ENCODE data around the gene DLX2. TPM values are rescaled to one million over a fixed set of nuclear protein-coding genes. Genes with fewer than 3 reads are reported as not detected.

Gene DLX2
- total RNA-seq, 1 experiment from 2014 or later: 0.82 TPM

DNA sequence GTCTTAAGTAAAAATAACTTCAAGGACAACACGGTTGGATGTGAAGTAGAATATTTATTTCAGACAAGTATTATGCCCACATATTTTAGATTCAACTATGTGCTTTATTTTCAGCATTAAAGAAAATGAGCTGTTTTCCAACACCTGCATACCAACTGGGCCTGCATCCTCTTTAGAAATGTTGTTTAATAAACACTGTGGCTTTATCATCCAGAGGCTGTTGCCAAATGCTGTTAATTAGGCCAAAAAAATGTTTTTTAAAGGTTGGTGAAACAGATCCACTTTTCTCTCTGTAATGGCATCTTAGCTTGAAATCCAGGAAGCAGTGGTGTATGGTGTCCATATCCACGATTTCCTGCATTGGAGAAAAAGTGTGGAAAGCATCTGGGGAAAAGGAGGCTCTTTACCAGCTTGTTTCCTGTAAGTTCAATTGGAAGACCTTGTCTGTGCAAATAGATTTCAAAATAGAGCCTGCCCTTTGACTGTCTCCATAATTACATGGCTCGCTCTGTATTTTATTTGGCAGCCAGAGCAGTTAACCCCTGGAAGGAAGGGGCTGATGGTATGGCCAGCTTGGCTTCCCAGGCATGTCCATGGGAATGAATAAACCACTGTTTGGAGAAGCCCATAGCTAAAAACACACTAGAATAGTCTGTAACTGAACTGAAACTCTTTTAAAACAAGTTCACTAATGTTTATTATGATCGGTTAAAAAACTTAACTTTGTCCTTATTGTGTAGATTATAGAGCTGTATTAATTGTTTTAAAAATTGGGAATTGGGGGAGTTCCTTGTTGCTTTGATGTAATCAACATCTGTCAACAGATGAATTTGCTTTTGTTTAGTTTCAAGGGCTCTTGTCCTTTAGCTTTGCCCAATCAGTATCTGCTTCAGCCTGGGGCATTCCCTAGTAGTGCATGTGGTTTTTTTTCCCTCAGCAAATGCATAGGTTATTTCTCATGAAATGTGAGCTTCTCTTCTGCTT lies 50.4 kb downstream of the DLX2 start:
- POLR2A ChIA-PET: no interaction called here

DNA sequence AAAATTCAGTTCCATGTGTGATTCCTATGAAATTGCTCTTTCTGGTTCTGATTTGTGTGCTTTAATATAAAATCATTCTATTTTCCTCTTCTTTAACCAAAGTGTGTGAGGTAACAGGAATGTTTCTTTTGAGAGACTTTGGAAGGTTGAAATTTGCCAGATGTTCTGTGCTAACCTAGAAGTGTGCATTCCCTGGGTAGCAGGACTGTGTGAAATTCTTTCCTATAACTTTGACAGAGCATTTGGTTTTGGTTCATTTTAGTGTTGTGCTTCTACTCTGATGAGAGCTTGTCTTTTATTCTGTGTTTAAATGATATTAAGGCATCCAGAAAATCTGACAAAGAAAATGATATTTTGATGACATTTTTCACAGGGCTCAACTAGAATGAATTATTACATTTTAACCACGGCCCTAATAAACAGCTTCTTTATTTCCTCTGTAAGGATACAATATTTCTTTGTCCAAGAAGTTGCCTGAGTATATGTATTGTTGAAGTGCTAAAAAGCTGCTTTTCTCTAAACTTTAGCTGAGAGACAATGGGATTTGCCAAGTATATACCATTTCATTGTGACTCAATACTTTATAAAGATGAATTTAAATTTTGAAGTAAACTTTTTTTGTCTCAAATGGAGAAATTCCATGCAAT lies 52.1 kb downstream of the DLX2 start:
- POLR2A ChIA-PET: no interaction called here
- no peaks in the 10 kb centered on the region for H3K4me1 Mint-ChIP-seq (ENCODE audit: low read depth, unreplicated experiment)
- no peak overlapping the region for H3K27ac Mint-ChIP-seq (ENCODE audit: unreplicated experiment)
- intact Hi-C loops (cut with micrococcal nuclease; ENCODE audit: unreplicated experiment): no loop called here
- BruUV-seq (replicated peaks): no TSS peak
- no peak for DNase-seq
- 0 out of 2 replicates have a peak, but pooled peaks cover 6% of the 10 kb centered on the region for H3K4me1 ChIP-seq
- no peaks in the 10 kb centered on the region for H3K9me3 Mint-ChIP-seq (ENCODE audit: unreplicated experiment)
- no peak overlapping the region for H3K4me3 ChIP-seq (ENCODE audit: low read depth, low read length)
- no peaks in the 10 kb centered on the region for H3K27me3 ChIP-seq (replicated peaks; ENCODE audit: control insufficient read depth, insufficient read depth, low read length)
- no peaks in the 10 kb centered on the region for H3K27me3 Mint-ChIP-seq (ENCODE audit: insufficient read depth, unreplicated experiment)
- TF ChIP-seq, protein P1, sequence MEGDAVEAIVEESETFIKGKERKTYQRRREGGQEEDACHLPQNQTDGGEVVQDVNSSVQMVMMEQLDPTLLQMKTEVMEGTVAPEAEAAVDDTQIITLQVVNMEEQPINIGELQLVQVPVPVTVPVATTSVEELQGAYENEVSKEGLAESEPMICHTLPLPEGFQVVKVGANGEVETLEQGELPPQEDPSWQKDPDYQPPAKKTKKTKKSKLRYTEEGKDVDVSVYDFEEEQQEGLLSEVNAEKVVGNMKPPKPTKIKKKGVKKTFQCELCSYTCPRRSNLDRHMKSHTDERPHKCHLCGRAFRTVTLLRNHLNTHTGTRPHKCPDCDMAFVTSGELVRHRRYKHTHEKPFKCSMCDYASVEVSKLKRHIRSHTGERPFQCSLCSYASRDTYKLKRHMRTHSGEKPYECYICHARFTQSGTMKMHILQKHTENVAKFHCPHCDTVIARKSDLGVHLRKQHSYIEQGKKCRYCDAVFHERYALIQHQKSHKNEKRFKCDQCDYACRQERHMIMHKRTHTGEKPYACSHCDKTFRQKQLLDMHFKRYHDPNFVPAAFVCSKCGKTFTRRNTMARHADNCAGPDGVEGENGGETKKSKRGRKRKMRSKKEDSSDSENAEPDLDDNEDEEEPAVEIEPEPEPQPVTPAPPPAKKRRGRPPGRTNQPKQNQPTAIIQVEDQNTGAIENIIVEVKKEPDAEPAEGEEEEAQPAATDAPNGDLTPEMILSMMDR (IDR thresholded peaks at IDR 0.05; ENCODE audit: insufficient read depth in 1 of 2, low read depth in 1 of 2, low read length in 1 of 2, severe bottlenecking in 1 of 2, unreplicated experiment in 1 of 2): no peak
- H3K4me3 Mint-ChIP-seq (ENCODE audit: unreplicated experiment): no peak overlapping the region
- no peaks in the 10 kb centered on the region for H3K36me3 ChIP-seq (ENCODE audit: control insufficient read depth, insufficient read depth, low read length)
- no peaks in the 10 kb centered on the region for H3K9me3 ChIP-seq
- H3K36me3 Mint-ChIP-seq (ENCODE audit: insufficient read depth, unreplicated experiment): no peaks in the 10 kb centered on the region
- CTCF ChIA-PET: no interaction called here

More for the DNA sequence above, 50.4 kb downstream of the DLX2 start:
- Mint-ChIP-seq H3K36me3 (ENCODE audit: insufficient read depth, unreplicated experiment) (no peaks in the 10 kb centered on the region), H3K9me3 (ENCODE audit: unreplicated experiment) (no peaks in the 10 kb centered on the region), H3K4me1 (ENCODE audit: low read depth, unreplicated experiment) (no peaks in the 10 kb centered on the region), H3K4me3 (ENCODE audit: unreplicated experiment) (no peak overlapping the region), H3K27me3 (ENCODE audit: insufficient read depth, unreplicated experiment) (no peaks in the 10 kb centered on the region), H3K27ac (ENCODE audit: unreplicated experiment) (no peak overlapping the region)
- Histone ChIP-seq H3K9me3 (no peaks in the 10 kb centered on the region), H3K4me1 (0 out of 2 replicates have a peak, but pooled peaks cover 6% of the 10 kb centered on the region), H3K36me3 (ENCODE audit: control insufficient read depth, insufficient read depth, low read length) (no peaks in the 10 kb centered on the region), H3K4me3 (ENCODE audit: low read depth, low read length) (no peak overlapping the region), H3K27me3 (replicated peaks; ENCODE audit: control insufficient read depth, insufficient read depth, low read length) (no peaks in the 10 kb centered on the region)
- DNase-seq: peak in 1 of 2 experiments; percentile 5
- intact Hi-C loops (cut with micrococcal nuclease; ENCODE audit: unreplicated experiment): no loop called here
- TF ChIP-seq, protein P1 (IDR thresholded peaks at IDR 0.05; ENCODE audit: insufficient read depth in 1 of 2, low read depth in 1 of 2, low read length in 1 of 2, severe bottlenecking in 1 of 2, unreplicated experiment in 1 of 2): no peak
- no TSS peak for BruUV-seq (replicated peaks)
- CTCF ChIA-PET: no interaction called here

DNA sequence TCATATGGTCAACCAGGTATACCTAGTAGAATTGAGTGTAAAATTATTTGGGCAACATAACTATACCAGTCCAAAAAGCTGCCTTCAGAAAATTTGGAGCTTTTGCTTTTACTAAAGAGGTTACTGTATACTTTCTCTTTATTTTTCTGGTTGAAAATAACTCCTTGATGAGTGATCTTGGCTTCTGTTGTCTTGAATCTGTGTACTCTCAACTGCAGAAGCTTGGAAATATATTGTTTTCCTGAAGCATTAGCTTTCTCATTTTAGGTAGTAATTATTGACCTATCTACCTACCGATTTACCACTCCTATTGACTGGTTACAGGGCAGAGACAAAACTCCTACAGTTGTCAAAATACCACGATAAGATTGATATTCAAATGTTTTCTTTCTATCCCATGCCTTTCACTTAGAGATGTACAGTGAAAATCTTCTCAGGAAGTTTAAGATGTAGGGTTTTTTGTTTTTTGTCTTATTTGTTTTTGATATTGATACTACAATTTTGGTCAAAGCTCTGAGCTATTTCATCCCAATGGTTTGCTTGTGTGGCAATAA lies 53.1 kb downstream of the DLX2 start:
- Histone ChIP-seq H3K27me3 (replicated peaks; ENCODE audit: control insufficient read depth, insufficient read depth, low read length) (no peaks in the 10 kb centered on the region), H3K4me3 (ENCODE audit: low read depth, low read length) (no peak overlapping the region), H3K4me1 (0 out of 2 replicates have a peak, but pooled peaks cover 6% of the 10 kb centered on the region), H3K9me3 (no peaks in the 10 kb centered on the region), H3K36me3 (ENCODE audit: control insufficient read depth, insufficient read depth, low read length) (no peaks in the 10 kb centered on the region)
- intact Hi-C loops (cut with micrococcal nuclease; ENCODE audit: unreplicated experiment): no loop called here
- TF ChIP-seq, protein P1 (IDR thresholded peaks at IDR 0.05; ENCODE audit: insufficient read depth in 1 of 2, low read depth in 1 of 2, low read length in 1 of 2, severe bottlenecking in 1 of 2, unreplicated experiment in 1 of 2): no peak
- Mint-ChIP-seq H3K36me3 (ENCODE audit: insufficient read depth, unreplicated experiment) (no peaks in the 10 kb centered on the region), H3K4me3 (ENCODE audit: unreplicated experiment) (no peak overlapping the region), H3K4me1 (ENCODE audit: low read depth, unreplicated experiment) (no peaks in the 10 kb centered on the region), H3K27ac (ENCODE audit: unreplicated experiment) (no peak overlapping the region), H3K27me3 (ENCODE audit: insufficient read depth, unreplicated experiment) (no peaks in the 10 kb centered on the region), H3K9me3 (ENCODE audit: unreplicated experiment) (no peaks in the 10 kb centered on the region)
- no peak for DNase-seq
- ChIA-PET POLR2A (no interaction called here), CTCF (no interaction called here)
- no TSS peak for BruUV-seq (replicated peaks)
